Fibroblast of the aortic adventitia (primary cell): Measurements from ENCODE around the gene CADM4. TPM values are rescaled to one million over a fixed set of nuclear protein-coding genes. Genes with fewer than 3 reads are reported as not detected.

Source experiments
- DNase-seq: peaks from one replicate; pipeline ENCODE4 v3.0.0-alpha.2; 2010; ENCODE audit warnings: low read depth
- H3K4me3 ChIP-seq: 2 replicates; pipeline ENCODE4 v1.5.1; 2011; ENCODE audit warnings: low read depth, mild to moderate bottlenecking, control low read depth, low read length, moderate library complexity
- total RNA-seq: library from RNA; depleted of rRNA; stranded (reverse); fragments of >200 nt; gene quantifications from 2 replicates; pipeline ENCODE4 v1.2.3, GENCODE V29; 2012; ENCODE audit warnings: low replicate concordance
- TF ChIP-seq, protein P1 (sequence below): IDR thresholded peaks from 2 replicates; pipeline ENCODE4 v1.5.1; 2011; ENCODE audit warnings: mild to moderate bottlenecking, low read length, control low read depth, inconsistent platforms; ENCODE audit not compliant: insufficient read depth

CADM4 gene
- total RNA-seq, 1 donor = 0.27 TPM

DNA sequence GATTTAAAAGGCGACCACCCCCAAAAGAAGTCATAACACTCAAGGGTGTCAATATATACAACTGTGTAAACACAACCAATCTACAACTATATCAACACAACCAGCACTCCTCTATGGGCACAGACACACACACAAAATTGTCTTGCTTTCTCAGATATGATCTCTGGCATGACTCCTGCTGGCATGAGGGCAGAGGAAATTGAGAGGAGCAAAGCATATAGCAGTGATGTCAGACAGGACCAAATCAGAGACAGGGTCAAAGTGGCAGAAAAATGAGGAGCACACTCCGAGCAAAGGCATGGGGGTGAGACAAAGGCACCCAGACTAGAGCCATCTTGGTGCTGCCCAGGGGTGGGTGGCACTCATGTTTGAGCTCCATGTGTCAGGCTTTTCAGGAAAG, 53.3 kb downstream of the CADM4 start:
- DNase-seq = no peak
- TF ChIP-seq, protein P1, sequence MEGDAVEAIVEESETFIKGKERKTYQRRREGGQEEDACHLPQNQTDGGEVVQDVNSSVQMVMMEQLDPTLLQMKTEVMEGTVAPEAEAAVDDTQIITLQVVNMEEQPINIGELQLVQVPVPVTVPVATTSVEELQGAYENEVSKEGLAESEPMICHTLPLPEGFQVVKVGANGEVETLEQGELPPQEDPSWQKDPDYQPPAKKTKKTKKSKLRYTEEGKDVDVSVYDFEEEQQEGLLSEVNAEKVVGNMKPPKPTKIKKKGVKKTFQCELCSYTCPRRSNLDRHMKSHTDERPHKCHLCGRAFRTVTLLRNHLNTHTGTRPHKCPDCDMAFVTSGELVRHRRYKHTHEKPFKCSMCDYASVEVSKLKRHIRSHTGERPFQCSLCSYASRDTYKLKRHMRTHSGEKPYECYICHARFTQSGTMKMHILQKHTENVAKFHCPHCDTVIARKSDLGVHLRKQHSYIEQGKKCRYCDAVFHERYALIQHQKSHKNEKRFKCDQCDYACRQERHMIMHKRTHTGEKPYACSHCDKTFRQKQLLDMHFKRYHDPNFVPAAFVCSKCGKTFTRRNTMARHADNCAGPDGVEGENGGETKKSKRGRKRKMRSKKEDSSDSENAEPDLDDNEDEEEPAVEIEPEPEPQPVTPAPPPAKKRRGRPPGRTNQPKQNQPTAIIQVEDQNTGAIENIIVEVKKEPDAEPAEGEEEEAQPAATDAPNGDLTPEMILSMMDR = no peak
- H3K4me3 ChIP-seq = no peak overlapping the region

DNA sequence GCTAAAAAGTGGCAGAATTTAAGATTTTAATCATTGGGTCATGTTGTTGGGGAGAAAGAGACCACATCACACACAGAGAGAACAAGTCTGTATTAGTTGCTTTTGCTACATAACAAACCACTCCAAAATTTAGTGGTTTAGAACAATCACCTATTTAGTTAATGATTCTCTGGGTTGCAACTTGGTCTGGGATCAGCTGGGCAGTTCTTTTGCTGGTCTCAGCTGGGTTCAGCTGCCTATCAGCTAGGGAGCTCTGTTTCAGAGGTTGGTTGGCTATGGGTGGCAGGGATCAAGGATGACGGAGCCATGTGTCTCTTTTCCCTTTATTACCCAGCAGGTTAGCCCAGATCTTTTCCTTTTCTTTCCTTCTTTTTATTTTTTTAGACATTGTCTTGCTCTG, 55.2 kb downstream of the CADM4 start:
- DNase-seq = no peak
- TF ChIP-seq, protein P1 = no peak
- H3K4me3 ChIP-seq = no peak overlapping the region

DNA sequence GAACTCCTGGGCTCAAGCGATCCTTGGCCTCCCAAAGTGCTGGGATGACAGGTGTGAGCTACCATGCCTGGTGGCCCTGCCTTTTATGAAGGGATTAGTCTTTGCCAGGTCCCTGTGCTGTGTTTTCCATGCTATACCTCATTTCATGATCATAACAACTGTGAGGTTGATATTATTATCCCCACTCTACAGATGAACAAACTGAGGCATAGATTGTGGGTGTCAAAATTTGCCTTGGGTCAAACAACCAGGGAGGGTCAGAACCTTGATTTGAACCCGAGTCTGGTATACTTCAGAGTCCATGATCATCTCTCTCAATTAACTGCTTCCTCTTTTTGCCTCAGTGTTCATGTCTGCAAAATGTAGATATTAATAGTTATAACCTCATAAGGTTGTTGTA, 57.2 kb downstream of the CADM4 start:
- TF ChIP-seq, protein P1 = no peak

GRCh38 chr19:43581467-43581866, 58.2 kb downstream of the CADM4 start:
- TF ChIP-seq, protein P1 = no peak
- no peak for DNase-seq
- H3K4me3 ChIP-seq = no peak overlapping the region

More for the DNA sequence above, 57.2 kb downstream of the CADM4 start:
- no peak for DNase-seq
- H3K4me3 ChIP-seq = no peak overlapping the region

GRCh38 chr19:43578787-43579186, 60.9 kb downstream of the CADM4 start:
- no peak overlapping the region for H3K4me3 ChIP-seq
- TF ChIP-seq, protein P1 = no peak
- DNase-seq = no peak

GRCh38 chr19:43575955-43576878, 63.4 kb downstream of the CADM4 start:
- peak overlapping the region; percentile 57 for H3K4me3 ChIP-seq
- TF ChIP-seq, protein P1 = no peak
- DNase-seq = no peak
